ENCODE results near the gene SMC2. TPM values are rescaled to one million over a fixed set of nuclear protein-coding genes. Genes with fewer than 3 reads are reported as not detected.
A peak's percentile ranks its signal among the peaks of the same experiment; 100 is the strongest.

The SMC2 gene
- total RNA-seq, 1 donor from 2014 or later = 9.8 TPM

GRCh38 chr9:104094534-104095015, 466 bp downstream of the SMC2 start:
- H3K4me1 ChIP-seq (ENCODE audit: insufficient read depth, low read length) = peaks cover 9% of the 10 kb centered on the region
- H3K27me3 Mint-ChIP-seq (ENCODE audit: low read depth, unreplicated experiment) = no peaks in the 10 kb centered on the region
- DNase-seq (ENCODE audit: low read depth) (no peak), FAIRE-seq (no peak)
- no peaks in the 10 kb centered on the region for H3K27me3 ChIP-seq (ENCODE audit: insufficient read depth, low read length)
- peak overlapping the region; percentile 99 for H3K27ac ChIP-seq (ENCODE audit: low read depth, low read length)
- peak overlapping the region; percentile 81 for H2AFZ ChIP-seq (ENCODE audit: low read depth, low read length)
- H3K4me3 ChIP-seq (ENCODE audit: insufficient read depth, low read depth, low read length) = peak overlapping the region; percentile 89
- H3K79me2 ChIP-seq (ENCODE audit: insufficient read depth, low read length) = peaks cover 35% of the 10 kb centered on the region
- H3K9ac ChIP-seq (ENCODE audit: low read length) = peak overlapping the region; percentile 98
- TF ChIP-seq EZH2 (IDR thresholded peaks at IDR 0.05; ENCODE audit: insufficient read depth, low read length) (no peak), CTCF (IDR thresholded peaks at IDR 0.05; ENCODE audit: insufficient read depth, low read depth, low read length) (no peak)
- H3K4me2 ChIP-seq (ENCODE audit: low read length) = peak overlapping the region; percentile 95
- no peaks in the 10 kb centered on the region for H3K36me3 Mint-ChIP-seq (ENCODE audit: low read depth, unreplicated experiment)
- no peaks in the 10 kb centered on the region for H3K9me3 ChIP-seq (ENCODE audit: insufficient read depth, low read depth, low read length)
- peak overlapping the region; percentile 99 for H3K4me3 Mint-ChIP-seq (ENCODE audit: unreplicated experiment)
- no peaks in the 10 kb centered on the region for H3K9me3 Mint-ChIP-seq (ENCODE audit: unreplicated experiment)
- H4K20me1 ChIP-seq (ENCODE audit: insufficient read depth, low read length) = no peaks in the 10 kb centered on the region
- H3K36me3 ChIP-seq (ENCODE audit: insufficient read depth, low read length) = peaks cover 4% of the 10 kb centered on the region
- H3K4me1 Mint-ChIP-seq (ENCODE audit: low read depth, unreplicated experiment) = peaks cover 6% of the 10 kb centered on the region
- H3K27ac Mint-ChIP-seq (ENCODE audit: unreplicated experiment) = peak overlapping the region; percentile 100

GRCh38 chr9:104099630-104100029, 5.5 kb downstream of the SMC2 start:
- H3K36me3 Mint-ChIP-seq (ENCODE audit: low read depth, unreplicated experiment) = no peaks in the 10 kb centered on the region
- Histone ChIP-seq H3K4me3 (ENCODE audit: insufficient read depth, low read depth, low read length) (no peak overlapping the region), H3K4me1 (ENCODE audit: insufficient read depth, low read length) (peaks cover 3% of the 10 kb centered on the region), H2AFZ (ENCODE audit: low read depth, low read length) (no peak overlapping the region), H3K79me2 (ENCODE audit: insufficient read depth, low read length) (peaks cover 34% of the 10 kb centered on the region), H3K4me2 (ENCODE audit: low read length) (no peak overlapping the region), H3K27me3 (ENCODE audit: insufficient read depth, low read length) (no peaks in the 10 kb centered on the region), H3K27ac (ENCODE audit: low read depth, low read length) (no peak overlapping the region), H3K36me3 (ENCODE audit: insufficient read depth, low read length) (peaks cover 25% of the 10 kb centered on the region), H3K9me3 (ENCODE audit: insufficient read depth, low read depth, low read length) (no peaks in the 10 kb centered on the region), H4K20me1 (ENCODE audit: insufficient read depth, low read length) (no peaks in the 10 kb centered on the region), H3K9ac (ENCODE audit: low read length) (no peak overlapping the region)
- DNase-seq (ENCODE audit: low read depth) = no peak
- FAIRE-seq = no peak
- H3K4me1 Mint-ChIP-seq (ENCODE audit: low read depth, unreplicated experiment) = peaks cover 5% of the 10 kb centered on the region
- no peaks in the 10 kb centered on the region for H3K9me3 Mint-ChIP-seq (ENCODE audit: unreplicated experiment)
- H3K27ac Mint-ChIP-seq (ENCODE audit: unreplicated experiment) = no peak overlapping the region
- no peak overlapping the region for H3K4me3 Mint-ChIP-seq (ENCODE audit: unreplicated experiment)
- H3K27me3 Mint-ChIP-seq (ENCODE audit: low read depth, unreplicated experiment) = no peaks in the 10 kb centered on the region
- TF ChIP-seq CTCF (IDR thresholded peaks at IDR 0.05; ENCODE audit: insufficient read depth, low read depth, low read length) (no peak), EZH2 (IDR thresholded peaks at IDR 0.05; ENCODE audit: insufficient read depth, low read length) (no peak)

GRCh38 chr9:104104360-104104759, 10.3 kb downstream of the SMC2 start:
- Mint-ChIP-seq H3K27ac (ENCODE audit: unreplicated experiment) (no peak overlapping the region), H3K9me3 (ENCODE audit: unreplicated experiment) (no peaks in the 10 kb centered on the region), H3K36me3 (ENCODE audit: low read depth, unreplicated experiment) (no peaks in the 10 kb centered on the region), H3K27me3 (ENCODE audit: low read depth, unreplicated experiment) (no peaks in the 10 kb centered on the region), H3K4me1 (ENCODE audit: low read depth, unreplicated experiment) (no peaks in the 10 kb centered on the region), H3K4me3 (ENCODE audit: unreplicated experiment) (no peak overlapping the region)
- Histone ChIP-seq H3K4me2 (ENCODE audit: low read length) (no peak overlapping the region), H3K9ac (ENCODE audit: low read length) (no peak overlapping the region), H2AFZ (ENCODE audit: low read depth, low read length) (no peak overlapping the region), H3K36me3 (ENCODE audit: insufficient read depth, low read length) (peaks cover 27% of the 10 kb centered on the region), H3K4me1 (ENCODE audit: insufficient read depth, low read length) (no peaks in the 10 kb centered on the region), H4K20me1 (ENCODE audit: insufficient read depth, low read length) (no peaks in the 10 kb centered on the region), H3K27ac (ENCODE audit: low read depth, low read length) (no peak overlapping the region), H3K9me3 (ENCODE audit: insufficient read depth, low read depth, low read length) (no peaks in the 10 kb centered on the region), H3K79me2 (ENCODE audit: insufficient read depth, low read length) (no peaks in the 10 kb centered on the region), H3K4me3 (ENCODE audit: insufficient read depth, low read depth, low read length) (no peak overlapping the region), H3K27me3 (ENCODE audit: insufficient read depth, low read length) (no peaks in the 10 kb centered on the region)
- DNase-seq (ENCODE audit: low read depth) = no peak
- FAIRE-seq = no peak
- TF ChIP-seq CTCF (IDR thresholded peaks at IDR 0.05; ENCODE audit: insufficient read depth, low read depth, low read length) (no peak), EZH2 (IDR thresholded peaks at IDR 0.05; ENCODE audit: insufficient read depth, low read length) (no peak)
